ENCODE measurements around the gene SPRYD3.
A peak's percentile ranks its signal among the peaks of the same experiment; 100 is the strongest.

SPRYD3 gene

GRCh38 chr12:53055471-53056266, 23.5 kb downstream of the SPRYD3 start:
- Histone ChIP-seq H3K4me3 (peak overlapping the region; percentile 12), H3K27ac (peak overlapping the region; percentile 95 to 97)
- peak; percentile 78 for DNase-seq (ENCODE audit: low spot score)
- TF ChIP-seq CTCF (IDR thresholded peaks at IDR 0.05), result no peak

GRCh38 chr12:53054112-53054878, 24.9 kb downstream of the SPRYD3 start:
- TF ChIP-seq CTCF (IDR thresholded peaks at IDR 0.05), result no peak
- H3K27ac ChIP-seq, result peak overlapping the region; percentile 95 to 97
- H3K4me3 ChIP-seq, result peak overlapping the region; percentile 85
- DNase-seq (ENCODE audit: low spot score), result peak; percentile 97

- peak; percentile 84 for DNase-seq (ENCODE audit: low spot score)
- peak; percentile 41 for TF ChIP-seq CTCF (IDR thresholded peaks at IDR 0.05)
These were observed 25.7 kb downstream of the SPRYD3 start for GRCh38 chr12:53053218-53054111.

GRCh38 chr12:53052419-53053217, 26.6 kb downstream of the SPRYD3 start:
- DNase-seq (ENCODE audit: low spot score), result peak; percentile 94
- H3K4me3 ChIP-seq, result peak overlapping the region; percentile 85
- TF ChIP-seq CTCF (IDR thresholded peaks at IDR 0.05), result no peak
- peak overlapping the region; percentile 95 to 97 for H3K27ac ChIP-seq

More at GRCh38 chr12:53053218-53054111, 25.7 kb downstream of the SPRYD3 start:
- peak overlapping the region; percentile 95 to 97 for H3K27ac ChIP-seq
- peak overlapping the region; percentile 85 for H3K4me3 ChIP-seq

- Histone ChIP-seq H3K4me3 (peak overlapping the region; percentile 85), H3K27ac (peak overlapping the region; percentile 95 to 97)
- TF ChIP-seq CTCF (IDR thresholded peaks at IDR 0.05), result no peak
- no peak for DNase-seq (ENCODE audit: low spot score)
These were observed 27.2 kb downstream of the SPRYD3 start for GRCh38 chr12:53051881-53052412.

Measured in coronary artery (tissue), 2 donors.